HS-5 (cell line): ENCODE measurements around the gene FAM117A.
"Not testable (repeated sequence)": the region's sequence is repeated elsewhere in the genome, so short reads cannot be mapped to it uniquely, and the experiment has no call there.

Experiments
- DNase-seq: peaks from one replicate; pipeline ENCODE4 v3.0.0-alpha.2; 2012; ENCODE audit warnings: low read depth

Gene FAM117A

DNA sequence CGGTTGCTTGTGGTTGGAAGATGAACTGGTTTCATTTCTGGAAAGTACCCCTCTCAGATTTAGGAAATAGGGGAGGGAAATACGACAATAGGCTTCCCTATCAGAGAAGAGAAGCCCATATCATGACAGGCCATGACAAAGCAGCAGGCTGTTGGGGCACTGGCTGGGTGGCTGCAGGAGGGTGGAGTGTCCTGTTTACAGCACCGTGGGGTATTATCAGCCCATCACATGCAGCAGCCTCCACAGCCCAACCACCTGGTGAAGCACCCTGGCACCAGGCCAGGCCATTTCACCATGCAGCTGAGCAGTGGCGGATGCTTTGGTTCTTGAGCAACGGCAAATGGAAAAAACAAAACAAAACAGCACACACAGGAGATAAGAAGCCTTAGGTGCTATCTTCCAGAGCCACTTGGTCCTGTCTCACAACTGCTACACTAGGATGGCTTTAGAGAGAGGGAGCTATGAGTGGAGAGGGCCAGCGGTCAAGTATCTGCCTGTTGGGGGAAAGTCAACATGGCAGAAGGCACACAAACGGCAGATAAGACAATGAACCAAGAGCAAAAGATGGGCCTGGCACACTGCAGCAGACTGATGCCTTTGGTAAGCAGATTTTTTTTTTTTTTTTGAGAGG, 24.2 kb downstream of the FAM117A start:
- DNase-seq = no peak

- DNase-seq = no peak
Observed at GRCh38 chr17:49738456-49739163, 25.3 kb downstream of the FAM117A start.

- no peak for DNase-seq
Observed at GRCh38 chr17:49734515-49735490, 29.1 kb downstream of the FAM117A start.

DNA sequence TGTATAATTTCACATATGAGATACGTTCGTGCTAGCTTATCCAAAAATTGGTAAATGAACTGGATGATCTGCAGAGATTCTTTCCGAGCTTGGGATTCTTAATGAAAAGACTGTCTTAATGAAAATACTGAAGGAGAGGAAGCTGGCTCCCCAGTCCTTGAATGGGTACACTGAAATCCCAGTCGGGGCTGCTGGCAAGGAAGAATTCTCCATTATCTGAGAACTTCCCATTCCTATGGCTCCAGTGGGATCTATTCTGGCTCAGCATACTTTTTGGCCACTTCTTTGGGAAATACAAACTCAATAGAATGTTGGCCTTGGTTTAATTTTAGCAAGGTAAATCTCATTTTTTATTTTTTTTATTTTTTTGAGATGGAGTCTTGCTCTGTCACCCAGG, 32.5 kb downstream of the FAM117A start:
- DNase-seq = no peak

DNA sequence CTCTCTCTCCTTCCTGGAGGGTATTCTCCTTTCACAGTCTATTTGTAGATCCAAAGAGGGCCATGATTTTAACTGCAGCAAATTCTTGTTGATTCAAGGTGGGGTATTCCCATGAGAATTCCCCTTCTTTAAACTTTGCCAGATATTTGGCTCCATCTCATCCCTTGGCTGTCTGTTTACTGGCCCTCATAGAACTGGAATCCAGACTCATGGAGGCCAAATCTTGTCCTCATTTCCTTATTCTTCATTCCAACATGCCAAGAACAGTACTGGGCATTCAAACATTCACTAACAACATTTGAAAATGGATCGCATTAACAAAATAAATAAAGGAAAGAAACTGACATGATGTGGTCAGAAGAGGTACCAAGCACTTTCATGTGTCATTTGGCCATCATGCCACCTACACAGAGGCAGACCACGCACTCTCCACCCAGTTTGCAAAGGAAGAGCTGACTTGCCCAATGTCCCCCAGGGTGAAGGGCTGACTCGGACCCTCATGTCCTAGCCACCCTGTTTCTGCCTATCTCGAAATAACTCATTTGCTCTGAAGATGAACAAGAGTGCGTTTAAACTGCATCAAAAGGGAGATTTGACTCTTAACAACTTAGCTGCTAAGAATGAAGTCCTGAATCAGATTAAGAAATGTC, 33.0 kb downstream of the FAM117A start:
- DNase-seq = no peak

GRCh38 chr17:49730078-49730784, 33.7 kb downstream of the FAM117A start:
- DNase-seq = no peak

GRCh38 chr17:49729069-49729468, 34.9 kb downstream of the FAM117A start:
- no peak for DNase-seq

- DNase-seq = no peak
Observed at GRCh38 chr17:49728425-49728824, 35.5 kb downstream of the FAM117A start.

DNA sequence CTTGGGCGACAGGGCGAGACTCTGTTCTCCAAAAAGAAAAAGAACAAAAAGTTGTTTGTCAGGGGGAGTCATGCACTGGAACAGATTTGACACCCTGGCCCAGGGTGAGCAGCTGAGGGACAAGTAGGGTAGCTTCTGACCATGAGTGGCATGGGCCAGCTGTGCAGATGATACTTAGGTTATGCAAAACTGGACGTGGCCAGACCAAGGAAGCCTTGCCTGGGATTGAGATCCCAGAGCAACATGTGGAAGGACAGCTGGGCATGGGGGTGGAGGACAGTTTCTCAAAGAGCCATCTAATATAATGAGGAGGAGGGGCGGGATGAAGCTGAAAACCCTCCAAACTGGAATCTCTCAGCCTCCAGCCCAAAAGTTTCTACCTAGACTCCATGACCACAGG, 36.6 kb downstream of the FAM117A start:
- no peak for DNase-seq

GRCh38 chr17:49725452-49726130, 38.3 kb downstream of the FAM117A start:
- no peak for DNase-seq

DNA sequence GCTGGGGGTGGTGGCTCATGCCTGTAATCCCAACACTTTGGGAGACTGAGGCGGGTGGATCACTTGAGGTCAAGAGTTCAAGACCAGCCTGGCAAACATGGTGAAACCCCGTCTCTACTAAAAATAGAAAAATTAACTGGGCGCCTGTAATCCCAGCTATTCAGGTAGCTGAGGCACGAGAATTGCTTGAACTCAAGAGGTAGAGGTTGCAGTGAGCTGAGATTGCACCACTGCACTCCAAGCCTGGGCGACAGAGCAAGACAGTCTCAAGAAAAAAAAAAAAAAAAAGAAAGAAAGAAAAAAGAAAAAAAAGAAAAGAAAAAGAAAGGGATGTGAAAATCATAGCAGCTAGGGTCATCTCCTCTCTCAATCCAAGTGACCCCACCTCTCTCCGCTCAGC, 39.4 kb downstream of the FAM117A start:
- not testable (repeated sequence) for DNase-seq

- DNase-seq = no peak
Observed at GRCh38 chr17:49723423-49723822, 40.5 kb downstream of the FAM117A start.

DNA sequence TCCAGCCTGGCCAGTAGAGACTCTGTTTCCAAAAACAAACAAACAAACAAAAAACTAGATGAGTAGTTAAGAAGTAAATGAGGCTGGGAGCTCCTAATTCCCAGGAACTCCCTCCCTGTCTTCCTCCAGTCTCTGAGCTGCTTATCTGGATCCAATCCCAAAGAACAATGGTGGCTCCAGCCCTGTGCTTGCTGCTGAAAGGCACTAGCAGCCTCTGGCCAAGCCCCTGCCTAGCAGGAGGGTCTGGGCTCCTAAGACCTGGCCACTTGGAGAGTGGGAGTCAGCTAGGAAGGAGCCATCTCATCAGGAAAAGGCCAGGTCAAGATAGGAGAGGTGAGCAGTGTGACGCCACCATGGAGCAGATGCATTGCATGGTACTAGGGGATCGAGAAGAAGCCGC, 41.9 kb downstream of the FAM117A start:
- no peak for DNase-seq

GRCh38 chr17:49717371-49717861, 46.5 kb downstream of the FAM117A start:
- no peak for DNase-seq

GRCh38 chr17:49716668-49717364, 47.1 kb downstream of the FAM117A start:
- DNase-seq = no peak

- DNase-seq = no peak
Observed at GRCh38 chr17:49715717-49716279, 48.1 kb downstream of the FAM117A start.

GRCh38 chr17:49715216-49715615, 48.7 kb downstream of the FAM117A start:
- DNase-seq = no peak

DNA sequence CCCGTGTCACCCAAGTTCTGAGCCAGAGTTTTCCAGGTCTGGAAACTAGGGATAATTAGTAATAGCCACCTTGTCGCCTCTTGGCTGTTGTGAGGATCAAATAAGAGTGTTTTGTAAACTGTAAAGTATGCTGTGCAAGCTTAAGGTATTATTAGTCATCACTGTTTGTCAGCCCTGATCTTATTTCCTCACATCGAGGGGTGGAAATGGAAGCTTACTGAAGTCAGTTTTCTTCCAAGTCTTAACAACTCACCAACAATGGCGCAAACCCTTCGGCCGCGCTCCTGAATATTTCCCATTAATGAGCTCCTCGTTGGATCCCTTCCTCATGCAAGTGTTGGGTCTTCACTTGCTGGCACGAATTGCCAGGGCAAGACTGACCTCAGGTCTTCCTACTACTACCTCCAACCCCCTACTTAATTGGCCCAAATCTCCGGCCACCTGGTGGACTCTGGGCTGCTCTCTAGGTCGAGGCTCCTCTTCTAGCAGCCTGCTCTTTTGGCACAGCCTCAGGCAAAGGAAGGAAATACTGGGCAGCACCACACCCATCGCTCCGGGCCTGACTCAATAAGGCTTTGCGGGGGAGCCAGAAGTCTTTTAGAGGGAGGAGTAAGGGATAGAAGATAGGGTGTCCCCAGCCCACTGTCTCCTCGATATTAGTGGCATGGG, 55.3 kb downstream of the FAM117A start:
- DNase-seq = peak; percentile 33
